ENCODE results near the gene ZNF532.
"Not testable (repeated sequence)": the region's sequence is repeated elsewhere in the genome, so short reads cannot be mapped to it uniquely, and the experiment has no call there.

The ZNF532 gene

GRCh38 chr18:58903533-58903932 lies 38.9 kb downstream of the ZNF532 start:
- no peak for DNase-seq

GRCh38 chr18:58905777-58906428 lies 41.2 kb downstream of the ZNF532 start:
- DNase-seq = no peak

GRCh38 chr18:58908006-58908405 lies 43.3 kb downstream of the ZNF532 start:
- DNase-seq = no peak

GRCh38 chr18:58909521-58909920 lies 44.8 kb downstream of the ZNF532 start:
- DNase-seq = no peak

GRCh38 chr18:58911241-58911640 lies 46.6 kb downstream of the ZNF532 start:
- no peak for DNase-seq

GRCh38 chr18:58911766-58912165 lies 47.1 kb downstream of the ZNF532 start:
- no peak for DNase-seq

GRCh38 chr18:58915006-58915799 lies 50.5 kb downstream of the ZNF532 start:
- no peak for DNase-seq

GRCh38 chr18:58915995-58916394 lies 51.3 kb downstream of the ZNF532 start:
- DNase-seq = no peak

- not testable (repeated sequence) for DNase-seq
Measured at GRCh38 chr18:58919934-58920333, 55.3 kb downstream of the ZNF532 start.

- no peak for DNase-seq
Measured at GRCh38 chr18:58922995-58923394, 58.3 kb downstream of the ZNF532 start.

- DNase-seq = no peak
Measured at GRCh38 chr18:58924473-58924872, 59.8 kb downstream of the ZNF532 start.

GRCh38 chr18:58927659-58928058 lies 63.0 kb downstream of the ZNF532 start:
- no peak for DNase-seq

GRCh38 chr18:58928386-58928785 lies 63.7 kb downstream of the ZNF532 start:
- DNase-seq = no peak

GRCh38 chr18:58929206-58929605 lies 64.5 kb downstream of the ZNF532 start:
- DNase-seq = no peak

GRCh38 chr18:58934356-58934755 lies 69.7 kb downstream of the ZNF532 start:
- DNase-seq = no peak

GRCh38 chr18:58934933-58935577 lies 70.4 kb downstream of the ZNF532 start:
- no peak for DNase-seq

GRCh38 chr18:58937071-58937886 lies 72.6 kb downstream of the ZNF532 start:
- no peak for DNase-seq

GRCh38 chr18:58937887-58938267 lies 73.2 kb downstream of the ZNF532 start:
- no peak for DNase-seq

- DNase-seq = no peak
Measured at GRCh38 chr18:58941426-58942099, 76.9 kb downstream of the ZNF532 start.

- DNase-seq = no peak
Measured at GRCh38 chr18:58943896-58944295, 79.2 kb downstream of the ZNF532 start.

- DNase-seq = no peak
Measured at GRCh38 chr18:58947136-58947732, 82.6 kb downstream of the ZNF532 start.

- no peak for DNase-seq
Measured at GRCh38 chr18:58949031-58949430, 84.4 kb downstream of the ZNF532 start.
